ENCODE data around the gene NGEF. TPM values are rescaled to one million over a fixed set of nuclear protein-coding genes. Genes with fewer than 3 reads are reported as not detected.

NGEF gene
- total RNA-seq, 3 donors from 2014 or later = 20.1 to 67.5 (median 38.0) TPM

- Histone ChIP-seq H3K9me3 (no peaks in the 10 kb centered on the region), H3K4me3 (no peak overlapping the region), H3K36me3 (ENCODE audit: low read depth) (no peaks in the 10 kb centered on the region), H3K4me1 (ENCODE audit: low read depth) (no peaks in the 10 kb centered on the region)
- intact Hi-C loops (cut with DNase I, micrococcal nuclease) = no loop called here
- TF ChIP-seq, protein P1, sequence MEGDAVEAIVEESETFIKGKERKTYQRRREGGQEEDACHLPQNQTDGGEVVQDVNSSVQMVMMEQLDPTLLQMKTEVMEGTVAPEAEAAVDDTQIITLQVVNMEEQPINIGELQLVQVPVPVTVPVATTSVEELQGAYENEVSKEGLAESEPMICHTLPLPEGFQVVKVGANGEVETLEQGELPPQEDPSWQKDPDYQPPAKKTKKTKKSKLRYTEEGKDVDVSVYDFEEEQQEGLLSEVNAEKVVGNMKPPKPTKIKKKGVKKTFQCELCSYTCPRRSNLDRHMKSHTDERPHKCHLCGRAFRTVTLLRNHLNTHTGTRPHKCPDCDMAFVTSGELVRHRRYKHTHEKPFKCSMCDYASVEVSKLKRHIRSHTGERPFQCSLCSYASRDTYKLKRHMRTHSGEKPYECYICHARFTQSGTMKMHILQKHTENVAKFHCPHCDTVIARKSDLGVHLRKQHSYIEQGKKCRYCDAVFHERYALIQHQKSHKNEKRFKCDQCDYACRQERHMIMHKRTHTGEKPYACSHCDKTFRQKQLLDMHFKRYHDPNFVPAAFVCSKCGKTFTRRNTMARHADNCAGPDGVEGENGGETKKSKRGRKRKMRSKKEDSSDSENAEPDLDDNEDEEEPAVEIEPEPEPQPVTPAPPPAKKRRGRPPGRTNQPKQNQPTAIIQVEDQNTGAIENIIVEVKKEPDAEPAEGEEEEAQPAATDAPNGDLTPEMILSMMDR (IDR thresholded peaks at IDR 0.05) = no peak
- DNase-seq (no peak), ATAC-seq (no peak)
Measured at GRCh38 chr2:232973796-232974195, 39.3 kb downstream of the NGEF start.

DNA sequence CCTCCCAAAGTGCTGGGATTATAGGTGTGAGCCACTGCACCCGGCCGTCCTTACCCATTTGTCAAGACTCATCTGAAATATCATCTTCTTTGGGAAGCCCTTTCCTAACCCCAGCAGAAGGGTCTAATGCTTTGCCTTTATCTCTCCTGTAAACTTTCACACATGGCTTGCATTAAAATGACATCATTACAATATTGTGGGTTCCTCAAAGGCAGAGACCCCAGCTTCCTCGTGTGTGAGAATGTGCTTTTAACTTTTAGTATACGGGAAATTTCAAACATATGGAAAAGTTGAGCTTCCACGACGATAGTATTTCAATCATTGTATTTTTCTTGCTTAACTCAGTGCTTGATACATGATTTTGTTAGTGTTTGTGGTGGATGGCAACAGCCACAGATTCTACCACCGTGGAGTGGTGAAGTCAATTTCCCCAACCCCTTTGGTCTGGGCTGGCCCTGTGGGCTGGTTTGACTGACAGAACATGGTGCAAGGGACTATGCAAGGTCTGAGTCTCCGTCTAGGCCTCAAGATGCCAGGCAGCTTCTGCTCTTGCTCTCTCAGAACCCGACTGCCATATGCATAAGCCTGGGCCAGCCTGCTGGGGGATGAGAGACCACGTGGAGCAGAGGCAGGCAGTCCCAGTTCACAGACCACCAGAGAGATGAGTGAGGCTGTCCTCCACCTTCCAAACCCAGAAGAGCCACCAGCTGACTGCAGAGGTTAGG lies 39.9 kb downstream of the NGEF start:
- H3K9me3 ChIP-seq = no peaks in the 10 kb centered on the region
- no peak overlapping the region for H3K4me3 ChIP-seq
- ATAC-seq (no peak), DNase-seq (peak in 1 of 3 donors; percentile 5)
- H3K4me1 ChIP-seq (ENCODE audit: low read depth) = no peaks in the 10 kb centered on the region
- TF ChIP-seq, protein P1 (IDR thresholded peaks at IDR 0.05) = no peak
- H3K36me3 ChIP-seq (ENCODE audit: low read depth) = no peaks in the 10 kb centered on the region
- intact Hi-C loops (cut with DNase I, micrococcal nuclease) = no loop called here

- TF ChIP-seq, protein P1 (IDR thresholded peaks at IDR 0.05) = no peak
- Histone ChIP-seq H3K4me3 (no peak overlapping the region), H3K36me3 (ENCODE audit: low read depth) (no peaks in the 10 kb centered on the region), H3K9me3 (no peaks in the 10 kb centered on the region), H3K4me1 (ENCODE audit: low read depth) (no peaks in the 10 kb centered on the region)
- intact Hi-C loops (cut with DNase I, micrococcal nuclease) = no loop called here
- ATAC-seq (no peak), DNase-seq (peak in 1 of 3 donors; percentile 13)
Measured at GRCh38 chr2:232971744-232972143, 41.3 kb downstream of the NGEF start.

GRCh38 chr2:232970051-232970450 lies 43.0 kb downstream of the NGEF start:
- no peaks in the 10 kb centered on the region for H3K4me1 ChIP-seq (ENCODE audit: low read depth)
- intact Hi-C loops (cut with DNase I, micrococcal nuclease) = no loop called here

DNA sequence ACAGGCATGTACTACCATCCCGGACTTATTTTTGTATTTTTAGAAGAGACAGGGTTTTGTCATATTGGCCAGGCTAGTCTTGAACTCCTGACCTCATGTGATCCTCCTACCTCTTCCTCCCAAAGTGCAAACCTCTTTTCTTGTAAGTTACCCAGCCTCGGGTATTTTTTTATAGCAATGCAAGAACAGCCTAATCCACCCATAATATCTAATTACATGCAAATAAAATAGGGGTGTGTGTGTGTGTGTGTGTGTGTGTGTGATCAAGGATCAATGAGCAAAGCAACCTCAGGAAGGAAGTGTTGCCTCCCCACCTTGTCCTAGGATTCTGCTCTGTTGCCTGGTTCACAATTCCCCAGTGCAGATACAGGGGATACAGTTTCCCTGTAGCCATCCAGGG lies 45.6 kb downstream of the NGEF start:
- no peaks in the 10 kb centered on the region for H3K4me1 ChIP-seq (ENCODE audit: low read depth)
- intact Hi-C loops (cut with DNase I, micrococcal nuclease) = no loop called here
- no peak for DNase-seq
- TF ChIP-seq, protein P1 (IDR thresholded peaks at IDR 0.05) = no peak
- H3K36me3 ChIP-seq (ENCODE audit: low read depth) = no peaks in the 10 kb centered on the region
- no peak for ATAC-seq
- H3K9me3 ChIP-seq = no peaks in the 10 kb centered on the region
- no peak overlapping the region for H3K4me3 ChIP-seq

More at GRCh38 chr2:232970051-232970450, 43.0 kb downstream of the NGEF start:
- Histone ChIP-seq H3K36me3 (ENCODE audit: low read depth) (no peaks in the 10 kb centered on the region), H3K9me3 (no peaks in the 10 kb centered on the region), H3K4me3 (no peak overlapping the region)
- DNase-seq (no peak), ATAC-seq (no peak)
- TF ChIP-seq, protein P1 (IDR thresholded peaks at IDR 0.05) = no peak

Measured in mucosa of descending colon (tissue), 3 donors.